ENCODE results near the gene HRCT1.
"Not testable (repeated sequence)": the region's sequence is repeated elsewhere in the genome, so short reads cannot be mapped to it uniquely, and the experiment has no call there.

HRCT1 gene

GRCh38 chr9:35918780-35919179, 12.8 kb downstream of the HRCT1 start:
- DNase-seq (ENCODE audit: low spot score): no peak

- DNase-seq (ENCODE audit: low spot score): no peak
These were observed 13.4 kb downstream of the HRCT1 start for GRCh38 chr9:35919212-35920008.

DNA sequence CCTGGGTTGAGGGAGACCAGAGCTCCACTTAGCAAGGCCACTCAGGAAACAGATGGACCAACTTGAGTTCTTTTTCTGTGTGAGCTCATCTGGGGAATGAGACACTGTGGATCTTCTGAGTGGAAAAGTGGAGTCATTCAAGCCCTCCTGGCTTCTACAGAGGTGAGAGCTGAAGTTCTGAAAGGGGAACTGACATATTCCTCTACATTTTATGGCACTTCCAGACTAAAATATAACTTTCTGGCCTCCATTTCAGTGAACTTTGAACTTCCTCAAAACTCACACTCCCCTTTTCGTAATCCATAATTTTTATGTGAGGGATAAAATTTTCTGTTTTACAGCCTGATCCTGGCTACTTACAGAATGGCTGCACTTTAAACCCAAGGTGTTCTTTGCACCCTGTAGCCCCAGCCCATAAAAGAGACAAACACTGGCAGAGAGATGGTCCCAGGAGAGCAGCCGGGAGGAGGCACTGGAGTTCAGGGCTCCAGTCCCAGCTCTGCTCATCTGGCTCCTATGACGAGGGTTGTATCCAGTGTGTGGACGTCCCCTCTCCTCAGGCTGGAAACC, 14.1 kb downstream of the HRCT1 start:
- peak; percentile 28 for DNase-seq (ENCODE audit: low spot score)

GRCh38 chr9:35923598-35923926, 17.6 kb downstream of the HRCT1 start:
- no peak for DNase-seq (ENCODE audit: low spot score)

- peak; percentile 79 for DNase-seq (ENCODE audit: low spot score)
These were observed 18.1 kb downstream of the HRCT1 start for GRCh38 chr9:35923927-35924763.

- DNase-seq (ENCODE audit: low spot score): no peak
These were observed 22.8 kb downstream of the HRCT1 start for GRCh38 chr9:35928591-35929452.

DNA sequence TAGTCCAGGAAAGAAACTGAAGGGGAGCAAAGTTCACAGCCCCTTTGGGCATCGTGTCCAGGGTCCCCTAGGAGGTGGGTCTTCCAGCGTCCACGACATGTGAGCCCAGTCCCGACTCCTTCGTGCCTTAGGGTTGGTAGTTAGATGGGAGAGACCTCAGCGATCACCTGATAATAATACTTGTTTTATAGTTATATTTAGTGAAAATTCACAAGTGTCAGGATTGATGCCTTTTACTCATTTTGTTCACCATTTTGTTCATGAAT, 23.4 kb downstream of the HRCT1 start:
- no peak for DNase-seq (ENCODE audit: low spot score)

DNA sequence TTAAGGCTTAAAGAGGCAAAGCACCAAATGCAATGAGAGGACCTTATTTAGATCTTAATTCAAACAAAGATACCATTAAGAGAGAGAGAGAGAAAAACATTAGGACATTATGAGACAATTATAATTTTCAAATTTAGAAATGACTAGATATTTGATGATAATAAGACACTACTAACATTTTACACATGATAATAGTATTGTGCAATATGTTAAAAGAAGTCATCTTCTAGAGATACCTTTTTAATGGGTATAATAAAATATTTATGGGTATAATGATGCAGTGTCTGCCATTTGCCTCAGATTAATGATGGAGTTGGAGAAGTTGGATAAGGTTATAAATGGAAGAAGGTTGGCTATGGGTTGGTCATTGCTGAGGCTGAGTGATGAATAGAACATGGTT, 24.5 kb downstream of the HRCT1 start:
- no peak for DNase-seq (ENCODE audit: low spot score)

- DNase-seq (ENCODE audit: low spot score): no peak
These were observed 25.0 kb downstream of the HRCT1 start for GRCh38 chr9:35930989-35931388.

- no peak for DNase-seq (ENCODE audit: low spot score)
These were observed 26.7 kb downstream of the HRCT1 start for GRCh38 chr9:35932735-35933134.

GRCh38 chr9:35933550-35934067, 27.6 kb downstream of the HRCT1 start:
- DNase-seq (ENCODE audit: low spot score): no peak

DNA sequence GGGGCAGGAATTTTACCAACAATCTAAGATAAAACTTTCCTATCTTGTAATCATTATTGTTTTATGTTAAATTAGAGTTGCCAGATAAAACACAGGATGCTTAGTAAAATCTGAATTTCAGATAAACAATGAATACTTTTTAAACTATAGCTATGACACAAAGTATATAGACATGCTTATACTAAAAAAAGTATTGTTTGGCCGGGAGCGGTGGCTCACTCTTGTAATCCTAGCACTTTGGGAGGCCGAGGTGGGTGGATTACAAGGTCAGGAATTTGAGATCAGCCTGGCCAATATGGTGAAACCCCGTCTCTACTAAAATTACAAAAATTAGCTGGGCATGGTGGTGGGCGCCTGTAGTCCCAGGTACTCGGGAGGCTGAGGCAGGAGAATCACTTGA, 28.1 kb downstream of the HRCT1 start:
- not testable (repeated sequence) for DNase-seq (ENCODE audit: low spot score)

GRCh38 chr9:35935261-35935660, 29.3 kb downstream of the HRCT1 start:
- DNase-seq (ENCODE audit: low spot score): no peak

DNA sequence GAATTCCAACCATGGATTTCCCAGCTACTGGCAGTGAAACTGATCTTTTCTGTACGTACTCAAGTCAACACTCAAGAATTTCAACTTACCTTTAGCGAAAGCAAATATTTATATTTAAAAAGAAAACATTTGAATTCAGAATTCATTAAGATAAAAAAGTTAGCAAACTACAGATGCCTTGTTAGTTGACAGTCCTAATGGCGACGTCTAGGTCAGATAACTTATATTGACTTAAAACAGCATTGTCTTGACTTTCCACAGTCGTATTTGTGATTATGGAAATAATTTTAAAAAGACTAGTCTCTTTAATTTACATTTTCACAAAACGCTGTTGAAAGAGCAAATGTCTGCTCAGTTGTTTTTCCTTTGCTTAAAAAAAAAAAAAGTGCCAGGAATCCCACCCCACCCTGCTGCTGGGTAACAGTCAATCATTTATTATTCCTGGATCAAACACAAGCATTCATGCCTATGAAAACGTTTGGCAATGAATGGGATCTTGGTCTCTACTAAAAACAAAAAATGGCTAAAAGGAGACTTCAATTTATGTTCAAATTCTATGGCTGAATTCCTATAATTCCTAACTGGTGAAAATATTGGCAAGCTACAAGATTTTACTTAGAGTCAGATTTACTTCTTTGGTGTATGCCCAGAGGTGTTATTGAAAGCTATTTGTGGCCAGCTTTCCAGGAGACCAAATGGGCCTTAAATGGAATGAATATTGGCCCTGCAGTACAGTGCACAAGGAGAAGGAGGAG, 29.9 kb downstream of the HRCT1 start:
- no peak for DNase-seq (ENCODE audit: low spot score)

- DNase-seq (ENCODE audit: low spot score): no peak
These were observed 31.2 kb downstream of the HRCT1 start for GRCh38 chr9:35937227-35937626.

- DNase-seq (ENCODE audit: low spot score): no peak
These were observed 32.7 kb downstream of the HRCT1 start for GRCh38 chr9:35938474-35939356.

DNA sequence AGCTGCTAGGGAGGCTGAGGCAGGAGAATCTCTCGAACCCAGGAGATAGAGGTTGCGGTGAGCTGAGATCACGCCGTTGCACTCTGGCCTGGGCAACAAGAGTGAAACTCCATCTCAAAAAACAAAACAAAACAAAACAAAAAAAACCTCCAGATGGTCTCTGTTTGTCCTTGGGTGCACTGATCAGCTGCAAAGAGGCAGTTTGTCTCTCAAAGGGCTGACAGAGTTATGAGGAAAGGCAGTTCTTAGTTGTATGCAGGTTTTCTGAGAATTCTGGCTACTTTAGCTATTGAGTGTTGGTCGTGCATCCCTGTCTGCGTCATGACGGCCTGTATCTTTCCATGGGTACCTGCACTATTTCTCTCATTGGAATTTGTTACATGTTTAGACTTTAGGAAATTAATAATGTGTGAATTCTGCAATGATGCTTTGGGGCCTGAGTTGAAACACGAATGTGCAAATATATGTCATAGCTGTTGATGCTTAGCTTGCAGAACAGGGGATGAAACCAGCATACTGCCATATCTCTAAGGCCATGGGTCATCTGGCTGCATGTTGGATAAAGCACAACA, 33.8 kb downstream of the HRCT1 start:
- DNase-seq (ENCODE audit: low spot score): no peak

DNA sequence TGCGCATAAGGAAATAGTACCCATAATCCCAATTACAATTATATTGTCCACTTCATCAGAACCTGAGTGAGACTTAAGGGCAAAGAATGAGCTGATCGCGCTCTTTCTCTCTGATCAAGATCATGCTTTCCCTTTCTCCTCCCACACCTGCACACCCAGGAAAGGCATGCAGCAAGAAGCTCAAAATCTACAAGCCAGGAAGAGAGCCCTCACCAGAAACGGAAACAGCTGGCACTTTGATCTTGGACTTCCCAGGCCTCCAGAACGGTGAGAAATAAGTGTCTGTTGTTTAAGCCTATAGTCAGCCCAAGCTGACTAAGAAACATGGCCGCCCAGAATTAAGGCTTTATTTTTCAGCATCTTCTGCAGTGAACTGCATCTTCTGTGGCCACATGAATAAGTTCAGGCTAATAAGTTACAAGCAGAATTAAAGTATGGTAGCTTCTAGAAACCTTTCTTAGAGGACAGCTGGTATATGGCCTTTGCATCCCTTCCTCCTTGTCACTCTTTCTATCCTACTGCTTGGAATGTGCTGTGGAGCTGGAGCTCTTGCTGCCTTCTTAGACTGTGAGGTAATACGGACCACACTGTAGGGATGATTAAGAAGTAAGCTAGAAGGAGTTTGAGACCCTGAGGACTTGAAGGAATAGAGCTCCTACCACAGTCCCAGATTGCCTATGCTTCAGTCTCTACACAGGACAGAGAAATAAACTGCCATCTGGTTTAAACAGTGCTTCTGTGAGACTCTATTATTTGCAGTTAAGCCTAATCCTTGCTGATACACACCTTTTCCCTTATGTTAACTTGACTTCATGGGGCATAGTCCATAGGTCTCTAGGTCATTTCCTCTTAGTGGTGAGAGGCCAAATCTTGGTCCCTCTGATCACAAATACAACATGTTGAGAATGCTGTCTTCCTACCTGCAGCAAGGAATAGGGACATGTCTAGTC, 34.7 kb downstream of the HRCT1 start:
- DNase-seq (ENCODE audit: low spot score): peak; percentile 42

GRCh38 chr9:35942286-35942685, 36.3 kb downstream of the HRCT1 start:
- no peak for DNase-seq (ENCODE audit: low spot score)

Data from LoVo (cell line).